GM18526 (cell line): ENCODE data around the gene SUOX.

ENCODE experiments used
- POLR2A ChIP-seq: IDR thresholded peaks from 3 replicates; pipeline ENCODE4 v1.6.1; 2011; ENCODE audit not compliant: insufficient read length; ENCODE audit errors: extremely low read depth

The SUOX gene

GRCh38 chr12:55996715-55997534 lies at the start of gene SUOX:
Gene SUOX, plus strand, starts transcription at chr12:55997276. Its CDS starts 4,946 bp downstream, at chr12:56002222.
- peak; percentile 51 for TF ChIP-seq POLR2A

GRCh38 chr12:55955344-55955743 lies 41.7 kb upstream of the SUOX start:
- no peak for TF ChIP-seq POLR2A

GRCh38 chr12:55955800-55956508 lies 41.1 kb upstream of the SUOX start:
- no peak for TF ChIP-seq POLR2A

GRCh38 chr12:55957106-55957859 lies 39.8 kb upstream of the SUOX start:
- no peak for TF ChIP-seq POLR2A

GRCh38 chr12:55963760-55964159 lies 33.3 kb upstream of the SUOX start:
- TF ChIP-seq POLR2A: no peak

GRCh38 chr12:55965240-55965639 lies 31.8 kb upstream of the SUOX start:
- no peak for TF ChIP-seq POLR2A

- no peak for TF ChIP-seq POLR2A
These were observed 31.1 kb upstream of the SUOX start, which contains the start of gene PMEL for GRCh38 chr12:55965941-55966407. Gene PMEL, minus strand, starts transcription at chr12:55966042. Its CDS starts 31 bp downstream, at chr12:55966011.

GRCh38 chr12:55966408-55967281 lies 30.4 kb upstream of the SUOX start, which contains the start of gene CDK2:
Gene CDK2, plus strand, starts transcription at chr12:55966830. Its CDS starts 179 bp downstream, at chr12:55967009.
- peak; percentile 68 for TF ChIP-seq POLR2A

- no peak for TF ChIP-seq POLR2A
These were observed 27.7 kb upstream of the SUOX start for GRCh38 chr12:55969356-55969755.

GRCh38 chr12:55970775-55971174 lies 26.3 kb upstream of the SUOX start:
- no peak for TF ChIP-seq POLR2A

GRCh38 chr12:55972042-55972441 lies 25.0 kb upstream of the SUOX start:
- no peak for TF ChIP-seq POLR2A

- no peak for TF ChIP-seq POLR2A
These were observed 24.6 kb upstream of the SUOX start for GRCh38 chr12:55972456-55972855.

GRCh38 chr12:55972911-55973598 lies 24.0 kb upstream of the SUOX start:
- peak; percentile 39 for TF ChIP-seq POLR2A
